ENCODE data around the gene C9orf40.

Gene C9orf40

GRCh38 chr9:74940600-74940999 is 12.1 kb downstream of the C9orf40 start:
- DNase-seq (ENCODE audit: low spot score): no peak

- no peak for DNase-seq (ENCODE audit: low spot score)
Observed at GRCh38 chr9:74935008-74935407, 17.7 kb downstream of the C9orf40 start.

GRCh38 chr9:74921737-74922136 is 31.0 kb downstream of the C9orf40 start:
- no peak for DNase-seq (ENCODE audit: low spot score)

- DNase-seq (ENCODE audit: low spot score): no peak
Observed at GRCh38 chr9:74920944-74921626, 31.6 kb downstream of the C9orf40 start.

- no peak for DNase-seq (ENCODE audit: low spot score)
Observed at GRCh38 chr9:74910036-74910435, 42.7 kb downstream of the C9orf40 start.

GRCh38 chr9:74908665-74909064 is 44.0 kb downstream of the C9orf40 start:
- DNase-seq (ENCODE audit: low spot score): no peak

- DNase-seq (ENCODE audit: low spot score): no peak
Observed at GRCh38 chr9:74907085-74907484, 45.6 kb downstream of the C9orf40 start.

GRCh38 chr9:74901001-74901400 is 51.7 kb downstream of the C9orf40 start:
- no peak for DNase-seq (ENCODE audit: low spot score)

Data from globus pallidus (tissue), 1 donor.